Tibial nerve (tissue), 3 donors: ENCODE measurements around the gene TEKT5.

Experiments used
- POLR2A ChIP-seq, 2 donors: fragments of 450-650 bp; IDR thresholded peaks; one replicate each; pipeline ENCODE4 v1.6.1; 2017; ENCODE audit warnings: antibody characterized with exemption in 2 of 2, mild to moderate bottlenecking in 2 of 2, moderate library complexity in 2 of 2
- TF ChIP-seq, protein P1 (sequence below), 5 experiments: fragments of 200-600 bp in 3 of 5; fragments of 450-650 bp in 2 of 5; sonication (generic) in 3 of 5; IDR thresholded peaks; one replicate each; pipeline ENCODE4 v1.5.1; 2016 to 2019; ENCODE audit warnings: antibody characterized with exemption in 5 of 5, mild to moderate bottlenecking in 3 of 5, moderate library complexity in 2 of 5

DNA sequence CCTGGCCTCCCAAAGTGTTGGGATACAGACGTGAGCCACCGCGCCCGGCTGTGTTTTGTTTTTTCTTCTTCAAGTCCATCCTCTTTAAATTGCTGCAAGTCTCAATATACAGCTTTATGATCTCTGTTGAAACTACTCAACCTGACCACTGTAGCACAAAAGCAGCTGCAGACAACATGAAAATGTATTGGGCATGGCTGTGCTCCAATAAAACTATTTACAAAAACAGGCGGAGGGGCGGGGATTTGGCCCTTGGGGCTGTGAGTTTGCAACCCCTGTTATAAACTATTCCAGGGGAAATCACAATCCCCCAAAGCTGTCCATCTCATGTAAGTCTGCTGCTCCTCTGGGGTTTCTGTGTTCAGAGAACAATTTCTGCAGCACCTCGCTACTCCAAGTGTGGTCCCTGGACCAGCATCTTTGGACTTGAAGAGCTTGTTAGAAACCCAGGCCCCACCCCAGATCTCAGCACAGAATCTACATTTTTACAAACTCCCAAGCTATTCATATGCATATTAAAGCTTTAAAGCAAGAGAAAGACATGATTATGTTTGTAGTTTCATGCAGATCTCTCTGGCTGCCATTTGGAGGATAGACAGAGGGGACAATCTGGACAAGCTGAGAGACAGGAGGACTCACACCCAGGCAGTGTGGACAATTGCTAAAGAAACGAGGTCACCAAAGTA is 33.6 kb downstream of the TEKT5 start:
- TF ChIP-seq, protein P1, sequence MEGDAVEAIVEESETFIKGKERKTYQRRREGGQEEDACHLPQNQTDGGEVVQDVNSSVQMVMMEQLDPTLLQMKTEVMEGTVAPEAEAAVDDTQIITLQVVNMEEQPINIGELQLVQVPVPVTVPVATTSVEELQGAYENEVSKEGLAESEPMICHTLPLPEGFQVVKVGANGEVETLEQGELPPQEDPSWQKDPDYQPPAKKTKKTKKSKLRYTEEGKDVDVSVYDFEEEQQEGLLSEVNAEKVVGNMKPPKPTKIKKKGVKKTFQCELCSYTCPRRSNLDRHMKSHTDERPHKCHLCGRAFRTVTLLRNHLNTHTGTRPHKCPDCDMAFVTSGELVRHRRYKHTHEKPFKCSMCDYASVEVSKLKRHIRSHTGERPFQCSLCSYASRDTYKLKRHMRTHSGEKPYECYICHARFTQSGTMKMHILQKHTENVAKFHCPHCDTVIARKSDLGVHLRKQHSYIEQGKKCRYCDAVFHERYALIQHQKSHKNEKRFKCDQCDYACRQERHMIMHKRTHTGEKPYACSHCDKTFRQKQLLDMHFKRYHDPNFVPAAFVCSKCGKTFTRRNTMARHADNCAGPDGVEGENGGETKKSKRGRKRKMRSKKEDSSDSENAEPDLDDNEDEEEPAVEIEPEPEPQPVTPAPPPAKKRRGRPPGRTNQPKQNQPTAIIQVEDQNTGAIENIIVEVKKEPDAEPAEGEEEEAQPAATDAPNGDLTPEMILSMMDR (IDR thresholded peaks at IDR 0.05), result no peak
- no peak for TF ChIP-seq POLR2A (IDR thresholded peaks at IDR 0.05)
